NCI-H2029 (cell line): ENCODE measurements around the gene TNNI2.
A peak's percentile ranks its signal among the peaks of the same experiment; 100 is the strongest.

Experiments
- DNase-seq: peaks from one replicate; lab custom pipeline; 2025; lab: John Stamatoyannopoulos, UW

Gene TNNI2

DNA sequence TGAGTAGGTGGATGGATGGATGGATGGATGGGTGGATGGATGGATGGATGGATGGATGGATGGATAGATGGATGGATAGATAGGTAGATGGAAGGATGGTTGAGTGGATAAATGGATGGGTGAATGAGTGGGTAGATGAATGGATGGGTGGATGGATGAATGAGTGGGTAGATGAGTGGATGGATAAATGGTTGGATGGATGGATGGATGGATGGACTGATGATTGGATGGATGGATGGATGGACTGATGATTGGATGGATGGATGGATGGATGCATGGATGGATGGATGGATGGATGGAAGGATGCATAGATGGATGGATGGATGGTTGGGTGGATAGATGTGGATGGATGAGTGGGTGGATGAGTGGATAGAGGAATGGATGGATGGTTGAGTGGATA, 17.2 kb upstream of the TNNI2 start:
- no peak for DNase-seq

DNA sequence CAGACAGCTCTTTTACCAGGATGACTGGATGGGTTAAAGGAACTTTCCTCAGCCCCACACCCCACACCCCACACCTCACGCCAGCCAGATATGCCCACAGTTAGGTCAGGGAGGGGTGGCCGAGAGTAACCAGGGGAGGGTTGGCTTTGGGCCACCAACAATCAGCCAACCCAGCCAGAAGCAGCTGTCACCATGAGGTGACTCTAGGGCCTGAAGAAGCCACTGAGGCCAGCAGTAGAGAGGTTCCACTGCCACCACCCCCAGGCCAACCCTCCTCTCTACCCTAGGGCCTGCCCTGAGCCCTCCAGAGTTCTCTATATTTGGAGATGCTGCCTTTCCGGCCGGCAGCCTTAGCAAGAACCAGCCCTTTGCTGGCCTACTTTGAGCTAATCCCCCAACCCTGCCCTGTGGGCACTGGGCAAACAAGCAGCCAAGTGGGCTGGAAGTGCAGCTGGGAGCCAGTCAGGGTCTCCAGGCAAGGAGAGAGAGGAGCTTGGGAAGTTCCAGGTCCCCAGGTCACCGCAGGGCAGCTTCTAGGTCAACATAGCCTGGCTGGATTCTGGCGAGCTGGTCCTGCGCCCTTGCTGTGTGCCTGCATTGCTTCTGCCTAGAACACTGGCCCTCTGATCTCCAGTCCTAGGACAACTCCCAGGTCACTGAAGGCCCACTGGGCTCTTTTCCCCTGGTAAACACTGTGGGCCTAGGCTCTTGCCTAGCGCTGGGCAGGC, 16.0 kb upstream of the TNNI2 start:
- no peak for DNase-seq

DNA sequence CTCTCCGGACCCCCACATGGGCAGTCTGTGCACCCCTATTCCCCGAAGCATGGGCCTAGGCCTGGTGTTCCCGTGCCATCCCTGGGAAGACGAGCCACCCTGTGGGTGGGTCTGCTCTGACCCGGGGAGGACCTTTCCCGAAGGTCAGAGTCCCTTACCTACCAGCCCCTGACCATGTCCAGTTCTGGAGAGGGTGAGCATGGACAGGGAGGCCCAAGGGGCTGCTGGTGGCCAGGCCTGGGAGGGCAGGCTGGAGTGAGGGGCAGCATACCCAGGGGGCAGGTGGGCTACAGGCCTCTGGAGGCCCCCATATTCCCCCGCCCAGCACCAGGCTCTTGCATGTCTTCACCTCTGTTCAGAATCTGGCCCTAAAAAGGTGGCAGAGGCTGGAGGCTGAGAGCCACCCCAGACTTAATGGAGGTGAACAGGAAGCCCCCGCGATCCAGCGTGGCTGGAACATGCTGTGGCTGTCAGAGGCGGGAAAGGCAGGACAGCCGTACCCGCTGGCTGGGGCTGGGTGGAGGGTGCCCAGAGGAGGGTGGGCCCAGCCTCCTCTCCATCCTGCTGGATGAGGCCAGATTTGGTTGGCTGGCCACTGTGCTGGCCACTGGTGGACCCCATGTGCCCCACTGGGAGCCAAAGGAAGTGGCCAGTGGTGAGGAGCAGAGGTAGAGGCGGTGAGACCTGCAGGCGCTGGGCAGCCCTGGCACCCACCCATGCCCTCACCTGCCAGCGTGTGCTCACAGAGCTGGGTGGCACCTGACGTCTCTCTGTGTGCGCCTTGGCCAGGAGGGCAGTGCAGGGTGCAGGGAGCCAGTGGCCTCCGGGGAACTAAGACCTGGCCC, 15.2 kb upstream of the TNNI2 start:
- no peak for DNase-seq

DNA sequence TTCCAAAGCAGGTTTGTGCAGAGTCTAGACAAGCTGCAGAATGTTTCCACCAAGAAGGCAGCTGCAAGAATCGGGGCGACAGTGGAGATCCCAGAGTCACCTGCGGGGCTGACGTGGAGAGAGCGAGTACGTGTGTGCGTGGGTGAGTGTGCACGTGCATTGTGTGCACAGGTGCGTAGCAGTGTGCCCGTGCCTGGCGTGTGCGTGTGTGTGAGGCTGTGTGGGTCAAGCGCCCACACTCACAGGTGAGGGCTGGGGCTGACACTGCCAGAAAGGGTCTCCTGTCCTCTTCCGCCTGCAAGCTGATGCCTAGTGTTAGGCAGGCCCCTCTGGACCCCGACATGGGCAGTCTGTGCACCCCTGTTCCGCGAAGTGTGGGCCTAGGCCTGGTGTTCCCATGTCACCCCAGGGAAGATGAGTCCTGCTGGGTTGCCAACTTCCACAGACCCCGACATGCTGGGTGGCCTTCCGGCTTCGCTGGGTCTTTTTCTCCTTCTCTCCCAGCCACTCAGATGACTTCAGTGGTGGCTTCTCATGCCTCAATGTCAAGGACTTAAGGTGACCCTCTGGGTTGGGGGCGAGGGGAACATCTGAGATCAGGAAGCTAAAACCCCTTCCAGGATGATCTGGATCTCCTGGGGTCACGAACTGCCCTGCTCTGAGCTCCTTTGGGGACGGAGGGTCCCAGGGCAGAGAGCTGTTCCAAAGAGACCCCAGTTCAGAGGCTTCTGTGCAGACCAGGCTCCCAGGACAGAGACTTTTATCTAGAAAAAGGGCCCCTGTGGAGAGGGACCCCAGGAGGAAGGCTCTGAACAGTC, 14.4 kb upstream of the TNNI2 start:
- DNase-seq = no peak

DNA sequence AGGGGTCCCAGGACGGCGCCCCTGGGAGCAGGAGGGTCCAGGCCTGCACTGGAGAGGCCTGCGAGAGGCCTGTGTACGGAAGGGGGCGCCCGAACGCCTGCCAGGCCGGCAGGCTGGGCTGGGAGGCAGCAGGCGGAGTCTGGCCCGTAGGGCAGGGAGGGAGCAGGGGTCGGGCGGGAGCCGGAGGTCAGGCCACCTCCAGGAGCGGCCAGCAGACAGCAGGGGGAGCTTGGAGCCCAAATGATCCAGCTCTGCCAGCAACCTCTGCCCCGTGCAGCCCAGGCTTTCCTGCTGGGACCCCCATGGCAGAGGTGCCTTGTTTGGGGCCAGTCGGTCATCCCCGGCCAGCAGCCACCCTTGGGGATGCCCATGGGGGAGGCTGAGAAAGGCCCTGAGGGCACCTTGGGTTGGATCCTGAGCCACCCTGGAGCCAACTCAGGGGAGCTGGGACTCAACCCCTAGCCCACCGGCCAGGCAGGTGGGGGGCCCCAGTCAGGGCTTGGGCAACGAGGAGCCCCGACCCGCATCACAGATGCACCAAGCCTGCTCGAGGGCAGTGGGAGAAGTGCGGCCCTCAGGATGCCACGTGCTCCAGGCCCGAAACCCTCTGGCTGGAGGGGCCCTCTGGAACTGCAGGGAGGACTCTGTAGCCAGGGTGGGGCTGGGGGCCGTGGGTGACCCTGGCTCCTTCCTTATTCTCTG, 13.6 kb upstream of the TNNI2 start:
- DNase-seq = no peak

DNA sequence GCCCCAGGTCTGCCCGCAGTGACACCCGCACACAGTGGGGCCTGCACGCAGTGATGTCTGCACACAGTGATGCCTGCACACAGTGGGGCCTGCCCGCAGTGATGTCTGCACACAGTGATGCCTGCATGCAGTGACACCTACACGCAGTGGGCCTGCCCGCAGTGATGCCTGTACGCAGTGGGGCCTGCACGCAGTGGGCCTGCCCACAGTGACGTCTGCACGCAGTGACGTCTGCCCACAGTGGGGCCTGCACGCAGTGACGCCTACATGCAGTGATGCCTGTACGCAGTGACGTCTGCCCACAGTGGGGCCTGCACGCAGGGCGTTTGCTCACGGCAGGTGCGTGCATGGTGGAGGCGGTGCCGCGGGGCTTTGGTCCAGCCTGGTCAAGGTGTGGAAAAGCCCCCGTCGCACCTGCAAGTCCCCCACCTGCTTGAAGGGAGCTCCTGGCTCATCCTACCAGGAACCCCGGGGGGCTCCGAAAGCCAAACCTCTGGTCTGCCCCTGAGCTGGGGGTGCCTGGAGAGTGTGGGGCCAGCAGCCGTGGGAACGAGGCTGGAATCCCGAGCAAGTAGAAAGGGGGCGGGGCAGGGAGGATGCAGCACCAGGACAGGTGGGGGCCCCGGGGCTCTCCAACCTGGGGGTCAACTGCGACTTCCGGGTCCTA, 12.9 kb upstream of the TNNI2 start:
- no peak for DNase-seq

DNA sequence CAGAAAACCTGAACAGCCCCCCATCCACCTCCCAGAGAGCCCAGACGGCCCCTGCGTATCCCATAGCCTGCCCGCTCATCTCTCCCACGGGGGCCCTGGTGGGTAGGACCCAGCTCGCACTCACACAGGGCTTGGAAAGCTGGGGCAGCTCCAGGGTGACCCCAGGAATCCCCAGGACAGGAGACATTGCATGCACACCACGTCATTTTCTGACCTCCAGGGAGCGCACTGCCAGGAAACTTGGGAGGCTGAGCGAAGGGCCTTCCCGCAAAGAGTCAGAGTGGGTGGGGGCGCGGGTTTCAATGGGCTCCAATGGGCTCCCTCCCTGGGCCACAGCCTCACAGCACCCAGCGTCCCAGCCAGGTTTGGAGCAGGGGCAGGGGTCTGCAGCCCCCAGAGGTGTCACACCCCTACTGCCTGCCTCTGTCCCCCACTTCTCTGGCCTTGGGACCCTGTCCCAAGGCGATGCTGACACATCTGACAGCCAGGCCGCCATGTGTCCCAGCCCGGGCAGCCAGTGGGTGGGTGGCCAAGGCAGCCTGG, 12.2 kb upstream of the TNNI2 start:
- DNase-seq = no peak

DNA sequence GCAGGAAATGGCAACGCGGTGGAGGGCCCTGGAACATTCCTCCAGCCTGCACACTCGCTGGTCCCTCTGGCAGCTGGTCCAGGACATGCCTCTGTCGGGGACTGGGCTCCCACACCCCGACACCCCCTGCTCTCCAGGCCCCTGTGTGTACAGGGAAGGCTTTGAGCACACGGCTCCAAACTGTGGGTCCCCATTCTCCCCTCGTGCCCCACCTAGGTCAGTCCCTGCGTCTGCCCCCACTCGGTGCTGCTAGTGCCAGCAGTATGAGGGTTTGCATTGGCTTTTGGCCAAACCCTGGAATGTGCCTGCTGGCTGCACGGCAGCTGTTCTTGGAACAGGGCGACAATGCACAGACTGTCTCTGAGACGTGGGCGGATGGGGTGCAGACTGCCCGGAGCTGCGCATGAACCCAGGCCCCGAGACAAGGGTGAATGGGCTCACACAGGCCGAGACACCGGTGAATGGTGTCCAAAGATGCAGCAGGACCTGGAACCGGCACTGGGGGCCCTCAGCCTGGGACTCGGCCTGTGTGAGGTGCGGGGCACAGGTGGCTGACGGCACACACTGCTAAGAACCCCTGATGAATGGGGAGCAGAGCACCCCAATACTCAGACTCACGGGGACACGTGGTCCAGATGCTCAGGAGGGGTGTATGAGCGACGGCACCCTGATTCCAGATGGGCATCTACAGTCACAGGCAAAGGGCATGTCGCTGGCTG, 11.5 kb upstream of the TNNI2 start:
- peak; percentile 84 for DNase-seq

DNA sequence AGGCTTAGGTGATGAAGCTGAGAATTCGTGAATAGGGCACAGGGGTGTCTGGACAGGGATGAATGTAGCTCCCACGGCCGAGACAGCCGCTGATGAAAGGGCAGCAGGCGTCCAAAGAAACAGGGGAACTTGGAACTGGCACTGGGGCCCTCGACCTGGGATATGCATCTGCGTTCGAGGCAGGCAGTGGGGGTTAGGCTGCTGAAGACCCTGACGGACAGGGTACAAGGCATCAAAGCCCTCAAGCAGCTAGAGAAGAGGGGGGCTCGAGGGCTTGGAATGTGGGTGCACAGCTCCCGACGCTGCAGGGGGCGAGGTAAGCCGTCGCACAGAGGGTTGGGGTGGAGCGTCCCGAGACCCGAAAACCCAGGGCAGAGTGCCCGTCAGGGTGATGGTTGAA, 10.8 kb upstream of the TNNI2 start:
- no peak for DNase-seq

DNA sequence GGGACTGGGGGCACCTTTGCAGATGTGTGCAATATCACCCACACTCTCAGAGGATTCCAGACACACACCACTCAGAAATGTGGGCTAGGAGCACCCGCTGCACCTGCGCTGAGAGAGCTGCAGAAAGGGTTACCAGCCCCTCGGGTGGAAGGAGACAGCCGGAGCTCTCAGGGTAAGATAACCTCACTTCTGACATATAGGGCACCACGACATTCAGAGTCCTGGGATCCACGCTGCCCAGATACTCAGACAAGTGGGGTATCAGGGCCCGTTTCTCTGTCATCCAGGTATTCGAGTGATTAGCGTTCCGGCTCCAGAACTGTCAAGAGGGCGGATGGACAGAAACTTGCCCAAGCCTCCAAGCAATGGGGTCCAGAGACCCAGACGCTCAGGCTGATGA, 10.2 kb upstream of the TNNI2 start:
- no peak for DNase-seq

DNA sequence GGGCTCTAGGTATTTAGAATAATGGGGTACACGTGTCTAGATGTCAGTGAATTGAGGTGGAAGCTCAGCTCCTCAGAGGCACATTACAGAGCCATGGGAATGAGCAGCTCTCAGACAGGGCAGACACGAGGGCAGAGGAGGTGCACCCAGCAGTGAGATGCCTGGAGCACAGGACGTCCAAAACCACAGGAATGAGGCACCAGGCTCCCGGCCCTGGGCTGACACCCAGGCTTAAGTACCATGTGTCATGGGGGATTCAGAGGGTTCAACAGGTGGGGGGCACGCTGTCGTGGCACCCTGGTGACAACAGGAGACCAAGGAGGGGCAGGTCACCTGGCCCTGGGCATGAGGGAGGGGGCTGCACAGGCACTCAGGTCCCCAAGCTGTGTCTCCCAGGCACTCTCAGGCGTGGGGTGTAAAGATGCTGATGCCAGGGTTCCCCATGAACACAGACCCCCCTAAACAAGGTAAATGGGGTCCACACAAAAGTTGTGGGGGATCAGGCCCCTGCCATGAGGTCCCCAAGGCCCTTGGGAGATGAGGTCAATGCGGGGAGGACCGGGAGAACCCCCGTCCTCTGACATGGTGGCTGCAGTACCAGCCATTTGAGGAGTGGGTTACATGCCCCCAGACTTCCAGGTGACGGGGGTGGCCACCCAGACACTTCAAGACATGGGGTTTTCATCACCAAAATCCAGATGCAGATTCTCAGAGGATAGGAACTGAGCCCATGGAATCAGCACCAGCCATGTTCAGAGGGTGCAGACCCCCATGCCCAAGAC, 9.6 kb upstream of the TNNI2 start:
- no peak for DNase-seq

DNA sequence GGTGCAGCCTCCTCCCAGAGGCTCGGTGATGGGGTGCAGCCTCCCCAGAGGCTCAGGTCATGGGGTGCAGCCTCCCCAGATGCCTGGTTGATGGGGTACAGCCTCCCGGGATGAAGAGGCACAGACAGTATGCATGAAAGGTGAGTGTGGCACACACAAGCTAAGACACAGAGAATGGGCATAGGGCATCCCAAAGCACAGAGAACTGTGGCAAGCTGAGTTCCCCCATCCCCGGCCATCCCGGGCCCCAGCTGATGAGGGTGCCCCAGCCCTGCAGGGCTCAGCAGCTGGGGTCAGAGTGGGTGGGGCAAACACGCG, 8.8 kb upstream of the TNNI2 start:
- no peak for DNase-seq

DNA sequence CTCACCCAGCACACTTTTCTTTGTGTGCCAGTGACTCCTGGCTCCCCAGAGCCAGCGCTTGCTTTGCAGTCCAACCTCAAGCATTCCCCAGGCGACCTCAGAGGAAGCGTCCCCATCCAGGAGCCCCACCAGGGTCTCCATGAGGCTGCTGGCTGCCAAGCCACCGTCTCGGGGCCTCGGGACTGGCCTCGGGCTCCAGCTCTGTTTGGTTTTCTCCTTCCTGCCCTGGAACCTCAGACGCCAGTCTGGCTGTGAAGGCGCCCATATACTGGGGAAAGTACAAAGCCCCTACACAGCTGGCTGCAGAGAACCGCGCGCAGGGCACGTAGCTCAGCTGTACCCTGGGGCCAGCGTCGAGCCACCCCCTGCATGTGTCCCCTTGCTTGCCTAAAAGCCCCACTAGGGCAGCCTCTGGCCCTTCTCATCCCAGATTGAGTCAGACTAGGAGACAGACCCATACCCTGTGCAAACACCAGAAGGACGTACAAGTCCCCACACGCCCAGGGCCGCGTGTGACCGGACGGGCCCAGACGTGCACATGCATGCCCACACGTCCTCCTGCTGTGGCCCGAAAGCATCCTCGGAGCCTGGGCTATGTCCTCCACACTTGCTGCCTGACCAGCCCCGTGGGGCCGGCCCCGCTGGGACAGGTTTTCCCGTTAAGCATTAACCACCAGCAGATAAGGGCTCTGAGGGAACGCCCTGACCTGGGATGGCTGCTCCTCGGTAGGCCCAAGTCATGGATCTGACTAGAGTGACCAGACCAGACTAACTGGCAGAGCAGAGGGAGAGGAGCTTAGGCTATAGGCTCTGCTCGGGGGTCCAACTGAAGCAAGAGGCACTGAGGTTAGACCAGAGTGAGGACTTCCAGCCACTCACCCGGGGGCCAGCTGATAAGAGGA, 8.2 kb upstream of the TNNI2 start:
- no peak for DNase-seq

DNA sequence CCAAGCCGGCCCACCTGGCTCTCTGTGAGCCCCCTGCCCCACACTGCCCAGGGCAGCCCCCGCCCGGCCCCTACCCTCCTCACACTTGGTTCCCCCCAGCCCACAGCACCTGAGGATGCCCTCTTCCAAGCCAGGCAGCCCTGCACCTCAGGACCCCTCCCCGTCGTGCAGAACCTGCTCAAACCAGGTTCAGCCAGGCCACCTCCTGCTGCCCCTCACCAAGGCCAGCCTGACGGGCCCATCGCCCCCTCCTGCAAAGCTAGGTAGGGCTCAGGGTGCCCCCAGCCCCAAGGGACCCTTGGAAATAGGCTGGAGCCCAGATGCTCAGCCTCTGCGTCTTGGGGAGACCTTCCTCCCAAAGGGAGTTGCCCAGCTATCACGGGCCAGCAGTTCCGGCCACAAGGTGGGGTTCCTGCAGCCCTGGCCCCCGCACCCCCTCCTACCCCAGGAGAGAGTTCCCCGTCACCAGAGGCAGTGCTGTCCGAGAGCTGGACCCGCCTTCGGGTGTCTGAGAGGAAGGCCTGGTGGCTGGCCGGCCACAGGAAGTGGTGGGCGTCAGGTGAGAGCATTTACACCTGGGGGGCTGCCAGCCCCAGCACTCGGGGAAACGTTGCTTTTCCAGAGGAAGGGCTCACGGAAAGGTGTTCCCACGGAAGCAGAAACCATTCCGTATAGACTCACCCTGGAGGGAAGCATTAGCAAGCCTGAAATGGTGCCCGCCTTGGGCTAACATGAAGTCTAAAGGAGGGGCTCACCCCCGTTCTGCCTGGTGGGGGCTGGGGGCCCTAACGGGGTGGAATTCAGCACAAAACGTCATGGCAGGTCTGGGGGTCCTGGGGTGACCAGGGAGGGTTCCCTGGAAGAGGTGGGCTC, 7.2 kb upstream of the TNNI2 start:
- no peak for DNase-seq

DNA sequence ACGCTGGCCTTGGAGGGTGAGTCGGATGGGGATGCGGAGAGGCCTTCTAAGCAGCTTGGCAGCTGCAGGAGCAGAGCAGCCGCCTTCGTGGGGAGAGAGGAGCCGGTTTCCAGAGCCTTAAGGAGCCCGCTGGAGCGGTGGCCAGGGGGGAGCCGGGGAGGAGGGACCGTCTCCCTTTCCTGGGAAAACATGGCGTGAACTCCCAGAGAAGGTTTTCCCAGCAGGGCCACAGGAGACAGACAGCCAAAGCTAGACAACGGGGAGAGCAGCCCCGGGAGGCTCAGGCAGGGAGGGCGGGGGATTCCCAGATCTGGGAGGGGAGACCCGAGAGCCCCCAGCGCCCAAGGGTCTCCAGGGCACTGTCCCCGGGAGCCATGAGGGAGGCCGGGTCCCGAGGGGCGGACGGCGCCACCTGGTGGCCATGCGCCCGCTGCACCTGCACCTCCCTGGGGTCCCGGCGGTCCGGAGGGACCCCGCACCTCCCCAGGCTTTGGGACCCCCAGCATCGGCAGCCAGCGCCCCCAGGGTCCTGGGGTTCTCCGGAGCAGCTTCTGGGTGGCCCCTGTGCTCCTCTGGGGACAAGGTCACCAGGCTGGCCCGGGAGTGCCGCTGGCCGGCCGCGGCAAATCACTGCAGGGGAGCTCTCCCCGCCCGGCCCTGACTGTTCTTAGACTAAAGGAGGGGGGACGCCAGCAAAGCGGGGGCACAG, 6.4 kb upstream of the TNNI2 start:
- DNase-seq = peak; percentile 9

DNA sequence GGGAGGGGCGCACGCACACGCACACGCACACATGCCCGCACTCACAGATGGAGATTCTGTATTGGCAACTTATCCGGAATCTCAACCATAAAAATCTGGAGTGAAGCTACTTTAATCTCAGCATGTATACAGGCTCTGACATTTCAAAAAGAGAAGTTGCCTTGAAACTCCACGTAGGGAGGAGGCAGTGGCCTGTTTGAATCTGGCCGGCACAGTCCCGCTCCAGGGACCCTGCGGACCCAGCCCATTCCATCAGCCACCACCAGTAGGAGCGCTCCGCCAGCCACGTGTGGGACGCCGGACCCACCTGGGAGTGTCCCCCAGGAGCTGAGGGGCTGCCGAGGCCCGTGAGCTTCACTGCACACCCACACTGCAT, 5.9 kb upstream of the TNNI2 start:
- DNase-seq = no peak

DNA sequence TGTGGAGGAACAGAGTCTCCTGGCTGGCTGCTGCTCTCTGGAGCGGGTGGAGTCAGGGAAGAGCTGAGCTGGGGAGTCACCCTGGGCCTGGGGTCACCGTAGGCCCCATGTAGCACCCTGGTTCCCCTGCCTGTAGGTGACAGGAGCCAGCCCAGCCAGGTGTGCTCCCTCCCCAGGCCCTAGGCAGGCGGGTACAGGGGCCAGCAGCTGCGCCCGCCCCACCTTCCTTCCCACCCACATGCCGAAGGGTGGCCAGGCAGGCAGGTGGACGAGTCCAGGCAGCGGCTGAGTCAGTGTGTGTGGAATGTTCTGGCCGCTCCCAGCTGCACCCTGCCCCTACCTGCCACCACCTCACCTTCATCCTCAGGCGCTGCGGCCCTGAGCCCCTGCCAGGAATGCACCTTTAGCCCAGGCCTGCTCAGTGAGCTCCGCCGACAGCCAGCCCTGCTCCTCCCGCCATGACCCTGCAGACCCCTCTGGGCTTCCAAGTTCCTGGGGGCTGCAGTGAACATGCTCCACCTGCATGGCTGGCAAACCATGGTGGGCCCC, 4.6 kb upstream of the TNNI2 start:
- DNase-seq = no peak
